HEK293T (cell line): Measurements from ENCODE around the gene FAM200B.
"Not testable (repeated sequence)": the region's sequence is repeated elsewhere in the genome, so short reads cannot be mapped to it uniquely, and the experiment has no call there.

Source experiments
- CTCF ChIA-PET: fragments of 350-600 bp; formaldehyde crosslinking; extraction: SDS; loops from one replicate; lab custom pipeline; 2021; ENCODE audit warnings: antibody characterized with exemption, inconsistent platforms; lab: Yijun Ruan, JAX
- POLR2A ChIA-PET: fragments of 350-600 bp; formaldehyde crosslinking; extraction: SDS; loops from one replicate; lab custom pipeline; 2020; ENCODE audit warnings: antibody characterized with exemption, inconsistent platforms; lab: Yijun Ruan, JAX
- DNase-seq: peaks from one replicate; pipeline ENCODE4 v3.0.0; 2012; ENCODE audit warnings: mixed read lengths; ENCODE audit errors: extremely low spot score
- ARNT ChIP-seq: fragments of 450-650 bp; IDR thresholded peaks from 2 replicates; pipeline ENCODE4 v1.6.1; 2017; ENCODE audit warnings: mild to moderate bottlenecking
- BHLHE40 ChIP-seq: fragments of 450-650 bp; IDR thresholded peaks from 2 replicates; pipeline ENCODE4 v1.6.1; 2016; ENCODE audit warnings: mild to moderate bottlenecking, moderate library complexity, borderline replicate concordance
- CTBP1 ChIP-seq: fragments of 450-650 bp; IDR thresholded peaks from 2 replicates; pipeline ENCODE4 v1.6.1; 2016; ENCODE audit warnings: borderline replicate concordance
- ELF4 ChIP-seq: fragments of 450-650 bp; IDR thresholded peaks from 2 replicates; pipeline ENCODE4 v1.6.1; 2017; ENCODE audit warnings: antibody characterized with exemption
- FOXA1 ChIP-seq: fragments of 450-650 bp; IDR thresholded peaks from 2 replicates; pipeline ENCODE4 v1.6.1; 2016; ENCODE audit warnings: mild to moderate bottlenecking
- FOXK2 ChIP-seq: fragments of 450-650 bp; IDR thresholded peaks from 2 replicates; pipeline ENCODE4 v1.6.1; 2016; ENCODE audit warnings: mild to moderate bottlenecking
- FOXM1 ChIP-seq: fragments of 450-650 bp; IDR thresholded peaks from 2 replicates; pipeline ENCODE4 v1.6.1; 2017; ENCODE audit warnings: mild to moderate bottlenecking, borderline replicate concordance
- HDGF ChIP-seq: fragments of 450-650 bp; IDR thresholded peaks from 2 replicates; pipeline ENCODE4 v1.6.1; 2017; ENCODE audit warnings: antibody characterized with exemption, borderline replicate concordance
- L3MBTL2 ChIP-seq: fragments of 450-650 bp; conservative IDR thresholded peaks from 2 replicates; pipeline ENCODE4 v1.6.1; 2016; ENCODE audit warnings: mild to moderate bottlenecking
- LEF1 ChIP-seq: fragments of 450-650 bp; IDR thresholded peaks from 2 replicates; pipeline ENCODE4 v1.6.1; 2017; ENCODE audit warnings: mild to moderate bottlenecking, borderline replicate concordance
- NFRKB ChIP-seq: fragments of 450-650 bp; IDR thresholded peaks from 2 replicates; pipeline ENCODE4 v1.6.1; 2016; ENCODE audit warnings: mild to moderate bottlenecking, moderate library complexity
- PKNOX1 ChIP-seq: fragments of 450-650 bp; IDR thresholded peaks from 2 replicates; pipeline ENCODE4 v1.6.1; 2016
- SP1 ChIP-seq: fragments of 450-650 bp; IDR thresholded peaks from 2 replicates; pipeline ENCODE4 v1.6.1; 2017
- SUZ12 ChIP-seq: fragments of 450-650 bp; IDR thresholded peaks from 2 replicates; pipeline ENCODE4 v1.6.1; 2016; ENCODE audit warnings: mild to moderate bottlenecking
- TARDBP ChIP-seq: fragments of 450-650 bp; IDR thresholded peaks from 2 replicates; pipeline ENCODE4 v1.6.1; 2016
- ZNF384 ChIP-seq: fragments of 450-650 bp; IDR thresholded peaks from 2 replicates; pipeline ENCODE4 v1.6.1; 2016

The FAM200B gene

GRCh38 chr4:15718465-15718864, 36.8 kb downstream of the FAM200B start:
- no peak for TF ChIP-seq ZNF384
- DNase-seq = no peak
- CTCF ChIA-PET = interaction anchor here (0.5 kb wide), 1 partner anchor 75 kb away, joined by 3 read pairs; no protein-coding TSS in a partner anchor
- POLR2A ChIA-PET = no interaction called here

DNA sequence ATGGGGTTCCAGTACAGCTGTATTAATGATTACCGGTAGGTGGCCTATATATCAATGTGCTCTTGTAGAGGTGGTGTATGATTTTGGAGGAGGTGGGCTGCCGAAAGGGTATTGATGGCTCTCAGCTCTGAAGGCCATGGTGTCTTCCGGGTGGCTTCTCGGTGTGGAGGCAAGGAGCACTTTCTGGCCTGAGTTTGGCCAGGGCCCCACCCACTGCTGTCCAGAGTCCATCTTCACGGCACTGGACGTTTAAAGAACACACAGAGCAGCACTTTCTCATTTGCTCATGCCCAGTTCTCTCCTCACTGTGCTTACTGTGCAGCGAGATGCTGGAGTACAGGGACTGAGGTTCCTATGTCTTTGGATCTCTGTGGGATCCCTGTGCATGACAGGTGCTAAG, 37.3 kb downstream of the FAM200B start:
- ChIA-PET CTCF (no interaction called here), POLR2A (no interaction called here)
- no peak for DNase-seq
- TF ChIP-seq ELF4 = no peak
- no peak for TF ChIP-seq FOXK2
- TF ChIP-seq FOXM1 = no peak
- TF ChIP-seq SP1 = no peak
- no peak for TF ChIP-seq ARNT
- TF ChIP-seq SUZ12 = no peak
- no peak for TF ChIP-seq L3MBTL2
- TF ChIP-seq ZNF384 = no peak
- TF ChIP-seq HDGF = no peak
- no peak for TF ChIP-seq LEF1
- no peak for TF ChIP-seq NFRKB
- no peak for TF ChIP-seq PKNOX1
- TF ChIP-seq FOXA1 = no peak
- no peak for TF ChIP-seq BHLHE40
- TF ChIP-seq CTBP1 = no peak
- TF ChIP-seq TARDBP = no peak

- no peak for DNase-seq
- no peak for TF ChIP-seq FOXK2
- TF ChIP-seq FOXM1 = no peak
- no peak for TF ChIP-seq CTBP1
- no peak for TF ChIP-seq PKNOX1
- no peak for TF ChIP-seq ZNF384
- TF ChIP-seq ARNT = no peak
- CTCF ChIA-PET = no interaction called here
- POLR2A ChIA-PET = no interaction called here
Measured at GRCh38 chr4:15719506-15719905, 37.9 kb downstream of the FAM200B start.

DNA sequence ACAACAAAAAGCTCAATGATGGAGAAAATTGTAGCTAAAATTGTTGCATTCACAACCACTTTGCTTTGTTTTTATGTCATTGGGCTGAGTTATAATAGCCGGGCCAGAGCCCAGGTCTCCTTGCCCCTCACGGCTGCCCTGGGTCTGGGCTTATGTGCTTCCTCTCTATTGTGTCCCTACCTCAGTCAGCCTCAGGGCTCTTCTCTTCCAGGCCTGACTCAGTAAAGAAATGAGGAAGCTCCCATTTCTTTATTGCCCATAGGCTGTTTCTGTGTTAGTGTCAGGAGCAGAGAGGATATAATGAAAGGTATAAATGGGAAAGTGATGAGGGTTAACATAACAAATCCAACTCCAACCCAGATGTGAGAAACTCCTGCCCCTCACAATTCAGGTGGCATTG, 39.2 kb downstream of the FAM200B start:
- TF ChIP-seq FOXK2 (no peak), ARNT (no peak), ELF4 (no peak), ZNF384 (no peak), HDGF (no peak), L3MBTL2 (no peak)
- POLR2A ChIA-PET = no interaction called here
- DNase-seq = no peak
- CTCF ChIA-PET = no interaction called here

- DNase-seq = no peak
- POLR2A ChIA-PET = no interaction called here
- TF ChIP-seq FOXA1 (no peak), L3MBTL2 (no peak), ZNF384 (peak; percentile 66; the same call in 1 of the 2 replicates)
- CTCF ChIA-PET = interaction anchor here (0.6 kb wide), 1 partner anchor 1508 kb away, joined by 3 read pairs; no protein-coding TSS in a partner anchor
Measured at GRCh38 chr4:15725608-15726007, 44.0 kb downstream of the FAM200B start.

DNA sequence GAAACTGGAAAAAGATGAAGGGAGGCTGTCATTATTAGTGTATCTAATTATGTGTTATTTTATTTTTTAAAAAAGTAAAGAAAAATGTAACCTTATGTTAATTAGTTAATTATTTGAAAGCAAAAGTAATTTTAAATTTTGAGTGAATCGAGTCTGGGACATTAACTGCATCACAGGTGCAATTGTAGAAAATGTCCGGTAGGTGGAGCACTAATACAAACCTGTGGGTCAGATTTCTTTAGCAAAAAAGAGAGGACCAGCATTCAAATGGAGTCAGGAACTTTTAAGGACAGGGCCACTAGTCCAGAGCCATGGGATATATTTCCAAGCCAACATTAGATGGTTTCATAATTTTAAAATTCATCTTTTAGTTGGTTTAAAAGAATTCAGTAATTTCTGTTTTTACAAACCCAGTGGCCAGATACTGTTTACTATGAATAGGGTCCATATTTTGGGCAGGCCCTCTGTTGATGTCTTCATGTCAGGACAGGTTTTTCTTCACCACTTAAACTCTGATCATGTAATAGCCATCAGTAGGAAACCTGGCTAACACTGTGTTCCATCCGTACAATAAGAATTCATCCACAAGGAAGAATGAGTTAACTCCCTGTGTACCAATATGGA, 48.4 kb downstream of the FAM200B start:
- CTCF ChIA-PET = no interaction called here
- TF ChIP-seq LEF1 (no peak), ARNT (no peak), BHLHE40 (no peak), L3MBTL2 (no peak), NFRKB (no peak), SUZ12 (no peak), FOXM1 (no peak), FOXK2 (no peak), PKNOX1 (no peak), ELF4 (no peak)
- POLR2A ChIA-PET = no interaction called here
- DNase-seq = peak; percentile 63

- CTCF ChIA-PET, DNase-seq, POLR2A ChIA-PET: not testable (repeated sequence)
Measured at GRCh38 chr4:15733061-15733460, 51.4 kb downstream of the FAM200B start.

DNA sequence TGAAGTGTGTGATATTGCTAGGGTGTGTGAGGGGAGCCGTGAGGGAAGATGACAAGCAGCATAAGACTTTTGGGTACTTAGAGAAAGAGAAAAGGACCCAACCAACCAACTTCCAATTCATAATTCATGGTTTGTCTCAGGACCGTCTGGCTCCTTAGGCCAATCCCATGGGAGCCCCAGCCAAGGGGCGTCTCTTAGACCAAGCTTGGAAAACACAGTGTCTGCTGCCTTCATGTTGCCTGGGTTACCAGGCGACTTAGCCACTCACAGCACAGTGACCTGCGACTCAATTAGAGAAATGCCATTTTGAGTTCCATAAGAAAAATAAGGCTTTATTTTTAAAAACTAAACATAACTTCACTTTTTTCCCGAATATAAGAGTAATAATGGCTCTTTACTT, 53.9 kb downstream of the FAM200B start:
- ChIA-PET POLR2A (no interaction called here), CTCF (no interaction called here)
- DNase-seq = no peak
- no peak for TF ChIP-seq ARNT
- TF ChIP-seq SUZ12 = no peak
- no peak for TF ChIP-seq LEF1
- no peak for TF ChIP-seq TARDBP
- TF ChIP-seq NFRKB = no peak
- no peak for TF ChIP-seq PKNOX1
